GM10248 (cell line): ENCODE data around the gene SHISA4.

Experiments used
- CTCF ChIA-PET: fragments of 300-600 bp; sonication (Branson Sonifier 250); formaldehyde crosslinking; extraction: SDS; loops from one replicate; lab custom pipeline; 2021; ENCODE audit warnings: antibody characterized with exemption; lab: Yijun Ruan, JAX
- POLR2A ChIA-PET: fragments of 350-650 bp; sonication (Branson Sonifier 250); formaldehyde crosslinking; extraction: SDS; loops from one replicate; lab custom pipeline; 2020; ENCODE audit warnings: antibody characterized with exemption; lab: Yijun Ruan, JAX
- DNase-seq: peaks from one replicate; pipeline ENCODE4 v3.0.0; 2012; ENCODE audit errors: extremely low spot score
- CTCF ChIP-seq: IDR thresholded peaks from 2 replicates; pipeline ENCODE4 v1.5.1; 2012; ENCODE audit warnings: mild to moderate bottlenecking, low read depth; ENCODE audit errors: extremely low read depth, missing control alignments, control extremely low read depth

Gene SHISA4

GRCh38 chr1:201930137-201930536, 41.4 kb downstream of the SHISA4 start:
- DNase-seq, result no peak
- ChIA-PET POLR2A (no interaction called here), CTCF (interaction anchor here (1.1 kb wide), 1 partner anchor 28 kb away, joined by 4 read pairs; no protein-coding TSS in a partner anchor)
- no peak for TF ChIP-seq CTCF

GRCh38 chr1:201930803-201931202, 42.1 kb downstream of the SHISA4 start:
- no peak for TF ChIP-seq CTCF
- CTCF ChIA-PET, result interaction anchor here (1.1 to 1.5 kb wide), 2 partner anchors 23 to 29 kb away, joined by 3 to 4 read pairs; no protein-coding TSS in a partner anchor
- DNase-seq, result no peak
- POLR2A ChIA-PET, result no interaction called here

GRCh38 chr1:201933840-201934430, 45.2 kb downstream of the SHISA4 start:
- ChIA-PET POLR2A (no interaction called here), CTCF (interaction anchor here (0.6 to 1.2 kb wide), 2 partner anchors 38 to 39 kb away, joined by 3 to 5 read pairs; no protein-coding TSS in a partner anchor)
- DNase-seq, result no peak
- TF ChIP-seq CTCF, result no peak

GRCh38 chr1:201937624-201938213, 49.0 kb downstream of the SHISA4 start:
- DNase-seq, result no peak
- ChIA-PET CTCF (interaction anchor here (1.2 kb wide), 1 partner anchor 42 kb away, joined by 4 read pairs; no protein-coding TSS in a partner anchor), POLR2A (no interaction called here)
- TF ChIP-seq CTCF, result no peak

GRCh38 chr1:201938440-201939035, 49.8 kb downstream of the SHISA4 start:
- DNase-seq, result no peak
- no peak for TF ChIP-seq CTCF
- CTCF ChIA-PET, result interaction anchor here (1.2 kb wide), 1 partner anchor 43 kb away, joined by 4 read pairs; no protein-coding TSS in a partner anchor
- POLR2A ChIA-PET, result no interaction called here

- no peak for TF ChIP-seq CTCF
- POLR2A ChIA-PET, result no interaction called here
- no peak for DNase-seq
- CTCF ChIA-PET, result no interaction called here
These were observed 50.5 kb downstream of the SHISA4 start for GRCh38 chr1:201939148-201939547.
